Lung (tissue), 12 donors: ENCODE data around the gene GGN. TPM values are rescaled to one million over a fixed set of nuclear protein-coding genes. Genes with fewer than 3 reads are reported as not detected.

Experiments used
- ATAC-seq: fragments of 200-7000 bp; cut with Tn5 transposase; one replicate; pipeline ENCODE4 v1.9.1; 2020; ENCODE audit warnings: moderate number of reproducible peaks; ENCODE audit not compliant: insufficient read depth, low FRiP score
- DNase-seq, 3 donors: peaks; one replicate each; pipeline ENCODE4 v3.0.0-alpha.2; 2013 to 2017
- H3K27ac ChIP-seq, 2 donors: one replicate each; pipeline ENCODE4 v1.5.1; 2013; ENCODE audit warnings: mild to moderate bottlenecking in 2 of 2, moderate library complexity in 2 of 2, control low read depth in 1 of 2, inconsistent platforms in 1 of 2, low read depth in 1 of 2, low read length in 1 of 2
- H3K27me3 ChIP-seq, 3 donors: one replicate each; pipeline ENCODE4 v1.5.1; 2013; ENCODE audit warnings: low read length in 2 of 3; ENCODE audit not compliant: control insufficient read depth in 3 of 3, insufficient read depth in 3 of 3
- H3K36me3 ChIP-seq, 4 donors: one replicate each; pipeline ENCODE4 v1.5.1; 2013; ENCODE audit warnings: low read length in 4 of 4, mild to moderate bottlenecking in 1 of 4, moderate library complexity in 1 of 4; ENCODE audit not compliant: control insufficient read depth in 4 of 4, insufficient read depth in 4 of 4
- H3K4me1 ChIP-seq, 5 donors: one replicate each; pipeline ENCODE4 v1.5.1; 2013; ENCODE audit warnings: low read length in 5 of 5, mild to moderate bottlenecking in 2 of 5, moderate library complexity in 1 of 5; ENCODE audit not compliant: control insufficient read depth in 5 of 5, insufficient read depth in 5 of 5
- H3K4me3 ChIP-seq: one replicate; pipeline ENCODE4 v1.5.1; 2013; ENCODE audit warnings: mild to moderate bottlenecking, control low read depth, moderate library complexity
- H3K9ac ChIP-seq, 2 donors: one replicate each; pipeline ENCODE4 v1.5.1; 2013; ENCODE audit warnings: low read length in 2 of 2, control low read depth in 1 of 2; ENCODE audit not compliant: insufficient read depth in 1 of 2
- H3K9me3 ChIP-seq, 4 donors: one replicate each; pipeline ENCODE4 v1.5.1; 2013; ENCODE audit warnings: low read length in 3 of 4, mild to moderate bottlenecking in 1 of 4, moderate library complexity in 1 of 4; ENCODE audit not compliant: control insufficient read depth in 4 of 4, insufficient read depth in 3 of 4
- WGBS, 2 donors: extraction: QIAGEN DNeasy Blood & Tissue Kit; methylation state at CpG; one replicate each; pipeline ENCODE4 v1.1.7; 2013; 5-methylcytosine and 5-hydroxymethylcytosine counted together
- polyA plus RNA-seq, 2 donors: library from polyadenylated mRNA; stranded (reverse); fragments of 200-250 nt; gene quantifications; one replicate each; pipeline ENCODE4 v1.2.1, GENCODE V29; 2013
- total RNA-seq, 2 donors: library from RNA; depleted of rRNA in 1 of 2; stranded (reverse); fragments of >200 nt in 1 of 2; gene quantifications; one replicate each; pipeline ENCODE4 v1.2.1, GENCODE V29; 2014 to 2021
- TF ChIP-seq, protein P1 (sequence below): IDR thresholded peaks from 2 replicates; pipeline ENCODE4 v1.5.1; 2012; ENCODE audit warnings: mild to moderate bottlenecking; ENCODE audit errors: control extremely low read depth, extremely low read depth
- donor health status: control.
- donor health status: control.
- donor health status: Bipolar disorder and iron deficiency.
- donor health status: healthy.
- donor health status: DM: yes; HTN: yes; CAD: no.

GGN gene
- total and polyA plus RNA-seq, 4 donors = 0.17 to 0.61 (median 0.38) TPM

DNA sequence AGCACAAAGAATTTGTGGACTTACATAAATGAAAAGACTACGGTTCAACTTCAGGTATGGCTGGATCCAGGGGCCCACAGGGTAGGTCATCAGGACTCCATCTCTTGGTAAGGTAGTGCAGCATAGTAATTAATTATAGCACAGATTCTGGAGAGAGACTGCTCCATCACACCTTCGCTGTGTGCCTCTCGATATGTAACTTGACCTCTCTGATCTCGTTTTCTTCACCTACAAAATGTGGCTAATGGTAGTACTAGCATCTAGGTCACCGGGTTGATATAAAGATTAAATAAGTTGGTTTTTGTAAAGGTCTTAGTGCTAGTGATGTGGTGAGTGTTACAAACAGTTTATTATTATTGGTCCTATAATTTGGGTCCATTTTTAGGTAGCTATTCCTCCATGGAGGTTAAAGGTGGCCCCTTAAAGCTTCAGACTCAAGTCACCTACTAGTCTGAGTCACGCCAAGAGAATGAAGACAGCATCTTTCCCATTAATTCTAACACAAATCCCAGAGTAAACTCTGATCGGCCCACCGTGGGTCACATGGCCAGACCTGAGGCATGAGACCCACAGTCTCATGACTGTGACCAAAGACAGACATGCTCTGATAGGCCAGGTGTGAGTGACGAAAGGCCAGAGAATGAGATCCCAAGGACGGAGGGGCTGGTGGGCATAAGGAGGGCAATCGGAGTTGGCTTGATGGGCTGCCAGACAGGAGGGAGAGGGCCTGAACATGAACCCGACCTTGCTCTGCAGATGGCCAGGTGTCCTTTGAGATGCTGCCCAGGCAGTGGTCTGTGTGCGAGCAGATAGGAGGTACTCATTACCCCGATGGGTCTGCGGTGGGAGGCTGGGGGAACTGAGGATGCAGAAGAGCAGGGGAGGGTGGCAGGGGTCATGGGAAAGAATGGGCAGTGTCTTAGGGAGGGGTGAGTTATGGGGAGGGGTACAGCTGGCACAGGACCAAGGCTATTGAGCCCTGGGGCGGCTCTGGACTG is 31.8 kb downstream of the GGN start:
- ATAC-seq = no peak
- H3K4me1 ChIP-seq = no peaks in the 10 kb centered on the region
- WGBS, 2 donors = 81% methylated on average over 16 of the region's 16 CpGs
- H3K27me3 ChIP-seq = peaks cover 0 to 29% (median 12%) of the 10 kb centered on the region in 3 donors
- no peaks in the 10 kb centered on the region for H3K9me3 ChIP-seq
- H3K4me3 ChIP-seq = no peak overlapping the region
- no peak overlapping the region for H3K9ac ChIP-seq
- no peaks in the 10 kb centered on the region for H3K36me3 ChIP-seq
- TF ChIP-seq, protein P1, sequence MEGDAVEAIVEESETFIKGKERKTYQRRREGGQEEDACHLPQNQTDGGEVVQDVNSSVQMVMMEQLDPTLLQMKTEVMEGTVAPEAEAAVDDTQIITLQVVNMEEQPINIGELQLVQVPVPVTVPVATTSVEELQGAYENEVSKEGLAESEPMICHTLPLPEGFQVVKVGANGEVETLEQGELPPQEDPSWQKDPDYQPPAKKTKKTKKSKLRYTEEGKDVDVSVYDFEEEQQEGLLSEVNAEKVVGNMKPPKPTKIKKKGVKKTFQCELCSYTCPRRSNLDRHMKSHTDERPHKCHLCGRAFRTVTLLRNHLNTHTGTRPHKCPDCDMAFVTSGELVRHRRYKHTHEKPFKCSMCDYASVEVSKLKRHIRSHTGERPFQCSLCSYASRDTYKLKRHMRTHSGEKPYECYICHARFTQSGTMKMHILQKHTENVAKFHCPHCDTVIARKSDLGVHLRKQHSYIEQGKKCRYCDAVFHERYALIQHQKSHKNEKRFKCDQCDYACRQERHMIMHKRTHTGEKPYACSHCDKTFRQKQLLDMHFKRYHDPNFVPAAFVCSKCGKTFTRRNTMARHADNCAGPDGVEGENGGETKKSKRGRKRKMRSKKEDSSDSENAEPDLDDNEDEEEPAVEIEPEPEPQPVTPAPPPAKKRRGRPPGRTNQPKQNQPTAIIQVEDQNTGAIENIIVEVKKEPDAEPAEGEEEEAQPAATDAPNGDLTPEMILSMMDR = no peak
- no peak for DNase-seq
- H3K27ac ChIP-seq = no peak overlapping the region

DNA sequence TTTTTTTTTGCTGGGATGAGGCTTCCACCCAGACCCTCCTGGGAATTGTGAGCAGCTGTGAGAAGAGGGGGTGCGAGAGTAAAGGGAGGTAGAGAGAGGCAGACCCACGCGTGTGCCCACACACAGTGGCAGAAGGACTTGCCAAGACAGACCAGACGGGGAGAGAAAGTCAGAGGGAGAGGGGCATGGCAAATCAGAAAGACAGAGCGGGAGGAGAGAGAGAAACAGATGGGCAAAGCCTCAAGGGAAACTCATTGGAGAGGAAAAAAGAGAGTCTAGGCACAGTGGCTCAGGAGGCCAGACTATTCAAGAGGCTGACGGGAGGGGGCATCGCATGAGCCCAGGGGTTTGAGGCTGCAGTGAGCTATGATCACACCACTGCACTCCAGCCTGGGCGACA is 35.2 kb downstream of the GGN start:
- Histone ChIP-seq H3K4me1 (no peaks in the 10 kb centered on the region), H3K36me3 (no peaks in the 10 kb centered on the region), H3K27me3 (peaks cover 0 to 4% (median 4%) of the 10 kb centered on the region in 3 donors), H3K4me3 (no peak overlapping the region), H3K9ac (no peak overlapping the region), H3K27ac (no peak overlapping the region), H3K9me3 (no peaks in the 10 kb centered on the region)
- TF ChIP-seq, protein P1 = no peak
- WGBS, 2 donors = 83 to 89% methylated on average over 8 of the region's 8 CpGs
- no peak for ATAC-seq
- no peak for DNase-seq

DNA sequence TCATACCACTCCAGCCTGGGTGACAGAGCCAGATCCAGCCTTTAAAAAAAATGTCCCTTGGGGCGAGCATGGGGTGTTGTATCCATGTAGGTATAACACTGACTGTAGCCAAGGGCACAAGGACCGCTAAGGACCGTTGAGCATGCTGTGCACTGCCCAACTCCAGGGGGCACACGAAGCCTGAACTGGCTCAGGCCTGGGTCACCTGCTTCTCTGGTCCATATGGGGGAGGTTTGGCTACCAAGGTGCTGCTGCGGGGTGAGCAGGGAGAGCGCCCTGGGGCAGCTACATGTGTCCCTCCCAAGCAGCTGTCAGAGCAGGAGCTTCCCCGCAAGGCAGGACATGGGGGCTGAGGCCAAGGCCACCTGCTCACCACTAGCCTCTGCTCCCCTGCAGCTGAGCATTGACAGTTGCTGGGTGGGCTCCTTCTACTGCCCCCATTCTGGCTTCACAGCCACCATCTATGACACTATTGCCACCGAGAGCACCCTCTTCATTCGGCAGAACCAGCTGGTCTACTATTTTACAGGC is 35.9 kb downstream of the GGN start:
- TF ChIP-seq, protein P1 = no peak
- Histone ChIP-seq H3K4me3 (no peak overlapping the region), H3K27me3 (peaks cover 0 to 4% (median 4%) of the 10 kb centered on the region in 3 donors), H3K9me3 (no peaks in the 10 kb centered on the region), H3K27ac (no peak overlapping the region), H3K9ac (no peak overlapping the region), H3K4me1 (no peaks in the 10 kb centered on the region), H3K36me3 (no peaks in the 10 kb centered on the region)
- WGBS, 2 donors = 71 to 78% methylated on average over 9 of the region's 9 CpGs
- DNase-seq = no peak
- ATAC-seq = no peak
